ENCODE measurements around the gene URI1. TPM values are rescaled to one million over a fixed set of nuclear protein-coding genes. Genes with fewer than 3 reads are reported as not detected.

URI1 gene
- polyA plus RNA-seq, 5 donors: 86.5 to 109 (median 100) TPM

DNA sequence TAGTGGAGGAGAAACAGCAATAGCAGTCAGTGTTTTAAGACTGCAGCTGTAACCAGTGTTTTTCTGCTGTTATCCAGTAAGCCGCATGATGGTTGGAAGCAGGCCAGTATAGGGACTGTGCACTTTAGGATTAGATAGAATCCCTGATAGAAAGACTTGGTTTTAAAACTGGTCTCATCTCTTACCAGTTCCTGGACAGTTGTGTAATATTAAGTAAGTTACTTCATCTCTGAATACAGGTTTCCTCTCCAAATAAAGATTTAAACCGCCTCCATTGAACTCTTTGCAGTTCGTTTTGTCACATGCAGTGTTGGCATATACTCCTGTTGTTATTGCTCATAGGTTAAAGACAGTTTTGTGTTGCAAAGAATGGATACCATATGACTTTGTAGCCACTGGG is 25.6 kb downstream of the URI1 start:
- no peak for DNase-seq

DNA sequence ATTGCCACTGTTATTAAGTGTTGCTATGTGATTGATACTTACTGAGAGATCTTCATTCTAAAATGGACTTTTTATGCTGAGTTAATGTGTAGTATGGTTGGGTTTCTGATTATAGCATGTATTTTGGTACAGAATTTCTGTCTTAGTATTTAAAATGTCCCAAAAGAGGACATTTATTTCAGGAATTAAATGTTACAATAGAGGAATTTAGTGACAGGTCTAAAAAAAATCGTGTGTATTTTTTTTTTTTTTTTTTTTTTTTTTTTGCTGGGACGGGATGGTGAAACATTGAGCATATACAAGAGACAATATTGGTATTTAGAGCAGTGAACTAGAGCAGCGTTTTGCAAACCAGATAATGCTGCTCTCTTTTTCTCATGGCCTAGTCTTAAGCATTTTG is 27.9 kb downstream of the URI1 start:
- no peak for DNase-seq

DNA sequence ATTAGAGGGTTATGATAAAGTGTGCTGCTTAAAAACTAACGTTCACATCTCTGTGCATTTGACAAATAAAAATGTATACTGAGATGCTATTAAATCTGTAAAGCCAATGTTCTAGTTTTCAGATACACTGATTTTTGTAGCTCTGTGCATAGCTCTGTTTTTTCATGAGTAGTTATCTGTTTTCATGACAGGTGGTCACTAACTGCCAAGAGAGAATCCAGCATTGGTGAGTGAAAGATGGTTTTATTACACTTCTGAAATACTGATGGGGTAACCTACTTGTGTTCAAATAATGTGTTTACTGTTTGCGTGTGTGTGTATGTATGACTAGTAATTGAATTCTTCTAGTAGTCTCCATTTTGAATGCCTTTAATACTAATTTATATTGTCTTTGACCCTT is 29.0 kb downstream of the URI1 start:
- no peak for DNase-seq

DNA sequence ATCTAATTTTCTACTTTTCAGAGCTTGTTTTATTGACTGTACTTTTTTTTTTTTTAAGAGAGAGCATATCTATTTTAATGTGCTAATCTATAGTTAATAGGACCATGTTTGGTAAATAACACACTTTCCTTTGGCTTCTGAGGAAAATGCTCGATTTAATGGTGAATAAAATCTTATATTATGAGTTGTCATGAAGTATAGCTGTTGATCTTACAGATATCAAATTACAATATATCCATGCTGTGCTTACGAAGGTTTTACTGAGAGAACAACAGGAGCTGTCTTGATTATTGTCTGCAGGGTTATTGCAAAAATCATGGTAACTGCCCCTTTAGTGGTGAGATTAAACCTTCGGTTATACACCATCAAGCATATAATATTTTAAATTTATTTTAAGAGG is 29.6 kb downstream of the URI1 start:
- DNase-seq: no peak

DNA sequence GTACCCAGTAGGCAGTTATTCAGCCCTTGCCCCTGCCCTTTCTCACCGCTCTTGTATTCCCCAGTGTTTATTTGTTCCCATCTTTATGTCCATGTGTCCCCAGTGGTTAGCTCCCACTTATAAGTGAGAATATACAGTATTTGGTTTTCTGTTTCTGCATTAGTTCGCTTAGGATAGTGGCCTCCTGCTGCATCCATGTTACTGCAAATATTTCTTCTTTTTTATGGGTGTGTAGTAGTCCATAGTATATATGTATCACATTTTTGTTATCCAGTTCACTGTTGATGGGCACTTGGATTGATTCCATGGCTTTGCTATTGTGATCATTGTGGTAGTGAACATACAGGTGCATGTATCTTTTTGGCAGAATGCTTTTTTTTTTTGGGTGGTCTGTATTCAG is 32.7 kb downstream of the URI1 start:
- DNase-seq: no peak

DNA sequence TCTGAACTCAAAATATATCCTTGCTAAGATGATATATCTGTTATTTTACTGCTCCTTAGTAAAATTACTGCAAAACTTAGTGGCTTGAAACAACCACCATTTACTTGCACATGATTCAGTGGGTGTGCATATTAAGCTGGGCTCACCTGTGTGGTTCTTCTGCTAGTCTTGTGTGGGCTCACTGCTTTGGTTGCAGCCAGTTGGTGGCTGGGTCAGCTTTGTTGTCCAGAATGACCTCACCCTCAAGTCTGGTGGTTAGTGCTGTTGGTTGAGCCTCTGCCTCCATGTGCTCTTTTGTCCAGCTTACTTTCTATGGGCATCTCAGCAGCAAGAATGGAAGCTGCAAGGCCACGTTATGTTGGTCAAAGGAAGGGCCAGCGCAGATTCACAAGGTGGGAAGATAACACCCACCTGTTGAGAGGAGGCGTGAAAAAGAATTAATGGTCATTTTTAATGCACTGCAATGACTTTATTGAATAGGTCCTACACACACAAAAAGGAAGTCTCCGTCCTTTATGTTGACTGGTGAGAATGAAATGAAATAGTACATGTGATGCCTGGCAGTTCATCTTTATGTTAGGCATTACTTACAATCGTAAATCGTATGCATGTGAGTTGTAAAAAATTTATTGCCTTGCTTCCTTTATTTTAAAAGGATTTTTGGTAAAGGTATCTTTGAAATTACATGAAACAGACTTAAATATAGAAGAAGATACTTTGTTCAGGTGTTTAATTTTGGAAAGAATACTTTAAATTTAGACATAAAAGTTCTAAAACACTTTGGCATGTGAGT is 34.3 kb downstream of the URI1 start:
- no peak for DNase-seq

DNA sequence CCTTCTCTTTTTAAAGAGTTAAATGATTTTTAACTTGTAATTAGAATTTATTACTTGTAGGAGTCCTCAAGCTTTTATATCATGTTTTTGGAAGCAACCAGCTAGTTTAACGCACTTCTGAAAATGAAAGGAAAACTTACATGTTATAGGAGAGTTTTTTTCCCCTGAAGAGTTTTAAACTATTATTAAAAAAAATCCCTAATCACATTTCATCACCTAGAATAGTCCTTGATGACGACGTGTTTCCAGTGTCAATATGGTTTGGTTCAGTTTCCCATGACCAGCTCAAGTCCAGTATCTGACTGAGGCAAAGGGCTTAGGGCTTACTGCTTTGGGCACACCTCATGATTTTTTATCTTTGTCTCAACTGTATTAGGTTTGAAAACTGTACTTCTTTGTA is 36.0 kb downstream of the URI1 start:
- DNase-seq: no peak

DNA sequence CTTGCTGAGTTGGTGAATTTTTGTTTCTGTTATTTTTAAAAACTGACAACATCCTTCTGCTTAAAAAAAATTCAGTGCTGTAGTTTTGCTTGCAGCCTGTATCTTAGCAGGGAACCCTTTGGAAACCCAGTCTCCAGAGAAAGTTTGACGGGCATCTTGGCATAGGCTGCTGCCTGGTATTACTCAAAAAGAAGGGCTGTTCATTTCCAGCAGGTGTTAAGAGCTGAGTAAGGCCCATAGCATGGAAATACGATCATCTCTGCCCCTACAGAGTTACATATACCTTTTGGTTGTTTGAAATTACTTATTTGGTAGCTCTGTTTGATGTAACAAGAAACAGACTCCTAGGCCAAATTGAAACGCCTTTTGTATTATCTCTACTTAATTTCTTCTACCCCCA is 41.5 kb downstream of the URI1 start:
- no peak for DNase-seq

DNA sequence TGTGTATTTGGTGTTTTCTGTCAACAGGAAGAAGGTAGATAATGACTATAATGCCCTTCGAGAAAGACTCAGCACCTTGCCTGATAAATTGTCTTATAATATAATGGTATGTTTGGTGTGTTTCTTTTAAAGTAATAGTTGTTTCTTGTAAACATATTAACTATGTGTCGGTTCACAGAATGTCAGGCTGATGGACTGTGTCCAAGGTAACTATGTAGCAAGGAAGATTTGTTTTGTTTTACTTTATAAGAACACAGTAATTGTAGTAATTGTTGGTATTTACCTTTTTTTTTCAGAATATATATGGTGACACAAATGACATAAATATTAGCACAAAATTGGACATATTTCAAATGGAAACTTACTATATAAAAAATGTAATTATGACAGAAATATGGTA is 43.2 kb downstream of the URI1 start:
- no peak for DNase-seq

DNA sequence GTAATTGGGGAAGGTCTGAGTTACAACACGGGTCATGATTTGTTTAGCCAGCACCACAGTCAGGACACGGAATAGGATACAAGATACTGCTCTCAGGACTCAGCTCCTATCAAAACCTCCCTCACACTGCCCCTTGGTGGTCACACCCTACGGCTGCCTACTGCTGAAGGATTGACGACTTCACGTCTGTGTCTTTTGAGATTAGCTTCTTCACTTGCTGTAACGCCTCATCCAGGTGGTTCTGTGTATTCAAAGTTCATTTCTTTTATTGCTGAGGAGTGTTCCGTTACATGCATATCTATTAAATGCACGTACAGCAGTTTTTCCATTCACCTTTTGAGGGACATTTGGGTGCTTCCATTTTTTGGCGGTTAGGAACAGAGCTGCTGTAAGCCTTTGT is 46.3 kb downstream of the URI1 start:
- no peak for DNase-seq

DNA sequence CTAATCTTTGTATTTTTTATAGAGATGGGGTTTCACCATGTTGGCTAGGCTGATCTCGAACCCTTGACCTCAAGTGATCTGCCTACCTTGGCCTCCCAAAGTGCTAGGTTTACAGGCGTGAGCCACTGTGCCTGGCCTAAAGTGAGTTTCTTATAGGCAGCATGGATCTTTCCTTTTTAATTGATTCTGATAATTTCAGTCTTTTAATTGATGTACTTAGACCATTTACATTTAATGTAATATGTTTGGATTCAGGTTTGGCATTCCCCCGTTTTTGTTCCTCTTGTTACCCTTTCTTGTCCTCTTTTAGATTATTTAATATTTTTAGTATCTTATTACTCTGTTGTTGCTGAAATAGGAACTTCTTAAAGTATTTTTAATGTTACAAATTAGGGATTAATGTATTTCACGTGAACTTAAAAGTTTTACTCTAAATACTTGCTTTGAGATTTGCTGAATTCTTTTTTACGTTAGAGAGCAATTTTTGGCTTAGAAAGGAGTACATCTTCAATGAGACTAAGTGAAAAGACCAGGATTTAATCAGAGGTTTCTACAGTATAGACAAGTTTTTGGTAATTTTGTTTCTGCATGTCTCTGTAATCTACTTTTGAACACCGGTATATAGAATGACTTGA is 50.3 kb downstream of the URI1 start:
- no peak for DNase-seq

DNA sequence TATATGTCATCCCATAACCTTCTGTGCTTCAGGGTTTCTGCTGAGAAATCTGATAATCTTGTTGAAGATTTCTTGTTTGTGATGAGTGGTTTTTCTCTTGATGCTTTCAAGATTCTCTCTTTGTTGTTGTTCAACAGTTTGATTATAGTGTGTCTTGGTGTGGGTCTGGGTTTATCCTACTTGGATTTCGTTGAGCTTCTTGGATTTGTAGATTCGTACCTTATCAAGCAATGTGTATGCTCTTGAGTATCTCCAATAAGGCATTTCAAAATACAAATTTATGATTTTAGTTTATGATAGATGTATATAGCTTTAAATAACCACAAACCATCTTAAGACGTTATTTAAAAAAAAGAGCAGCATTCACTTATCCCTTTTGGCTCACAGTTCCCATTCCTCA is 57.5 kb downstream of the URI1 start:
- no peak for DNase-seq

DNA sequence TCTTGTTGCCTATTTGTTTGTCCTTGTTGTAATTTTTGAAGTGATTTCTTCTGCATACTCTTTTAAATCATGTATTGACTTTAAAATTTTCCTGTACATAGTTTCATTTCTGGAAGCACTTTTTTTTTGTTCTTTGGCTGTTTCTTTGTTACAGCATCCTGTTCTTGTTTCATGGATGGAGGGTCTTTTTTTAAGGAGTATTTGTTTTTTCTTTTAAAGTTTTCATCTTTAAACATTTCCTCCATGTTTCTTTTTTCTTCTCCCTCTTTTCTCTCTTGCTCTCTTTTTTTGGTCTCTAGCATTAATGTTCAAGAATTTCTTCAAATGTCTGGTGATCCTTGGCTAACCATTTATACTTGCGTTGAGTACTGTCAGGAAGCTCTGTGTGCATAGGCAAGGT is 58.8 kb downstream of the URI1 start:
- DNase-seq: no peak

DNA sequence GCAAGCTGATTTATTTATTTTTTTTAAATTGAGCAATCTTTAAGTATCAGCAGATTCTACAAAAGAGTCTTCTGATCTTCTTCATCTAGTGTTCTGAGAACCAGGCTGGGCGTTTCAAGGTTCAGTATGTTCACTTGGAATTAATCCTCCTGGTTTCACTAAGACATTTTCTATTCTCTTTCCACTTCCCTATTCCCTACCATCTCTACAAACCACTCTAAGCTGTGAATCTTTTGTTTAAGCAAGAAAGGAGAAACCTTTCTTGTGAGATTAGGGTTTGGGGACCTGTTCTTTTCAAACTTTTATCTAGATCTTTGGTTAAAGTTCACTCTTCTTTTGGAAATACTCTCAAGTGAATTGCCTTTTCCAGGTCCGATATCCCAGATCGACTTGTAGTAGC is 59.3 kb downstream of the URI1 start:
- DNase-seq: no peak

DNA sequence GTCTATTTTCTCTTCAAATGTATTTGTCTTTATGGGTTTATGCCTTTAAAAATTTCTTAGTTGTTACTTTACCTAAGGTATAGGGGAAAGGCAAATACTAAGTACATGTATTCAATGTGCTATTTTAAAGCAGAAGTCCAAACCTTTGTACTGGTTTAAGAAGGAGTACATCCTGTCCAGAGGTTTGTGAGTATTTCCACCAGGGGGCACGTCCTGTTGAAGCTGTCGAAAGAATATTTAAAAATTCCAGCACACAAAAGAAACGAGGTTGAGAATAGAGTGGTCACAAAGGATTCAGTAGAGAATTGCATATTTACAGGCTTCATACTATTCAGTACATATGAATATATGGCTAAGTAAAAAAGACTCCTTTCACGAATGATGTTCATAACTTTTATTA is 59.8 kb downstream of the URI1 start:
- DNase-seq: no peak

DNA sequence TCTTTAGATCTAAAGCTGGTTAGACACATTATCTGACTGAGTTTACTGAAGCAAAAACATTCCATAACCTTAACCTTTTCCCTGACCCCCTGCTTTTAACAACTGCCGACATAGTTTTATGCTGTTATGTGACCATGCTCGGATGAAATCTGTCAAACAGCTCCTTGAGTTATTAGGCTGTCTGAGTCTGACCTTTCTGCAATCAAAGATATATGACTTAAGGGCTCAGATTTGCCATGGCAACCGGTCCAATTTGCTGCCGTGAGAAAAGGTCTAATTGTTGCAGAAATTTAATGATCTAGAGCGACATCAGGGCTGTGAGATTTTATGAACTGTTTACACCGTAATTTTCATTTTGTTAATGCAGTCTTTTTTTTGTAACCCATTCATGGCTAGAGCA is 61.8 kb downstream of the URI1 start:
- no peak for DNase-seq

DNA sequence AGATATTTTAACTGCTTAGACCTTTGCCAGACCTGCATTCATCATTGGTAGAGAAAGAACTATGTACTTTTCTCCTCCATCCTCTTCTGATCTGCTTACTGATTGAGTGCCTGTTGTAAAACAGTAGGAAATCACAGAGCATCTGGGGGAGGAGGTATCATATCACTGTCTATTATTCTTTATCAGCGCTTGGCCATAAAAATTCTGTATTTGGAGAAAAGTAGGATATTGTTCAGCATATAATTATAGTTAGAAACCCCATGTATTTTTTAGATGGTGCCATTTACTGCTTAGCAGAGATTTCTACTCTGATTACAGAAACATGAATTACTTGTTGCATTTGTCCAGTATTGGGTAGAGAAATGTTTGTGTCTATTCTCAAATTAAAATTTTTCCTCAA is 62.4 kb downstream of the URI1 start:
- DNase-seq: no peak

DNA sequence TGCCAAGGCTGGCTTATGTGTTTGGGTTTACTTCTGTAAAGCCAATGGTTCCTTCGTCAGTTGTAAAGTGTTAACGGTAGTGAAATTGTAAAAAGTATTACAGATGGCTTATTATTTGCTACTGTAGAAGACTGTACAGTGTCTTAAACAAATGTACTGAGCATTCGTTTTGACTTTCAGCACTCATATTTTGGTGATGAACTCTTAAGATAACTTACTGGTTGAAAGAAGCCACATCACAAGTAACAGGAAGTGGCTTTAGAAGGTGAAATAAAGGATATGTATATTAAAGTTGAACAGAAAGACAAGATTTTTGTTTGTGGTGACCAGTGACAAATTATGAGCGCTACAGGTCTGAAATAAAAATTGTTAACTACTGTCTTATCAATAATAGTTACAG is 64.2 kb downstream of the URI1 start:
- no peak for DNase-seq

DNA sequence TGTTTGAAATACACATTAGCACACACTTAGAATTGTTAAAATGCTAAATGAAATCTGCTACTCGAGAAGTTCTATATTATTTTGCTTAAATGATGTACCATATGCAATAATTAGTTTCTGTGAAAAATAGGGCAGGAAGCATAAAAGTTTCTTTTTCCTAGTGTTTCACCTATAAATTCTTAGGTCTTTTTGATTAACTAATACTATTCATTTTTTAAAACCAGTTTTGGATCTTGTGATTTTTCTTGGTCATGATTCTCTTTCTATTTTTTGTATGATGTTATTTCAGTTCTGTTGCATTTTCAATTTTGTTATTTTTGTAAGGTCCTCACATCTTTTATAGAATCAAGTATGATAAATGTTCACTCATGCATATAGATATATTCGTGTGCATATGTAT is 66.1 kb downstream of the URI1 start:
- DNase-seq: no peak

DNA sequence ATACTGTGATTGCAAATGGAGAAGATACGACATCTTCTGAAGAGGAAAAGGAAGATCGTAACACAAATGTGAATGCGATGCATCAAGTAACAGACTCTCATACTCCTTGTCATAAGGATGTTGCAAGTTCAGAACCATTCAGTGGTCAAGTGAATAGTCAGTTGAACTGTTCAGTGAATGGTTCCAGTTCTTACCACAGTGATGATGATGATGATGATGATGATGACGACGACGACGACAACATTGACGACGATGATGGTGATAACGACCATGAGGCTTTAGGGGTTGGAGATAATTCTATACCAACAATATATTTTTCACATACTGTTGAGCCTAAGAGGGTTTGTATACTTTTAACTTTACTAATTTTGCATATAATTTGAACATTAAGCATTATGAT is 67.0 kb downstream of the URI1 start:
- no peak for DNase-seq

DNA sequence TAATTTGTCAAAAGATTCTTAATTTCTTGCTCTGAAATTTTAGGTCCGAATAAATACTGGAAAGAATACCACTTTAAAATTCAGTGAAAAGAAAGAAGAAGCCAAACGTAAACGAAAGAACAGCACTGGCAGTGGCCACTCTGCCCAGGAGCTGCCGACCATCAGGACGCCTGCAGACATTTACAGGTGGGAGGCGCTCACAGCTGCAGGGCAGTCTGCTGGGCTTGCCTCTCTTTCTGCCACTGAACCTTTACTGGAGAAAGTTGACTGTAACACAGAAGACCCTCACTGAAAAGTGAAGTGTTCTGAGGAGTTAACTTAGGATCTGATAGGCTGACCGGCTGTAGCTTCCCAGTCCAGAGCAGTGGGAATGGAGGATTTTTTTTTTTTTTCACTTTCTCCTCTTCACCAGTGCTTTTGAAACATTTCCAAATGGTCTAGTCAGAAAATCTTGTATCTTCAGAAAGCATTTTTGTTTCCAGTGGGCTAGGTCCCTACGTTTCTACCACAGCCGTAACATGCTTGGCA is 69.1 kb downstream of the URI1 start:
- DNase-seq: no peak

DNA sequence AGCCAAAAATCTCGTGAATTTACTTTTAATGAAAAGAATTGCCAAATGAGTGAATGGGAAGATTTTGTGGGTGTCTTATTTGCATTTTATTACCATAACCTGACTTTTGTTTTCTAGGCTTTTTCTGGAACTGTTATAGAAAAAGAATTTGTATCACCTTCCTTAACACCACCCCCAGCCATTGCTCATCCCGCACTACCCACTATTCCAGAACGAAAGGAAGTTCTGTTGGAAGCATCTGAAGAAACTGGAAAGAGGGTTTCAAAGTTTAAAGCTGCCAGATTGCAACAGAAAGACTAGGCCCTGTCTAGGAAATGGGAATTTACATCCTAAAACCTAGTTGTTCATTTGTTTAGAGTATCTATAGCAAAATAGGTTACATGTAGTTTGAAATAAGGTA is 72.7 kb downstream of the URI1 start:
- no peak for DNase-seq

DNA sequence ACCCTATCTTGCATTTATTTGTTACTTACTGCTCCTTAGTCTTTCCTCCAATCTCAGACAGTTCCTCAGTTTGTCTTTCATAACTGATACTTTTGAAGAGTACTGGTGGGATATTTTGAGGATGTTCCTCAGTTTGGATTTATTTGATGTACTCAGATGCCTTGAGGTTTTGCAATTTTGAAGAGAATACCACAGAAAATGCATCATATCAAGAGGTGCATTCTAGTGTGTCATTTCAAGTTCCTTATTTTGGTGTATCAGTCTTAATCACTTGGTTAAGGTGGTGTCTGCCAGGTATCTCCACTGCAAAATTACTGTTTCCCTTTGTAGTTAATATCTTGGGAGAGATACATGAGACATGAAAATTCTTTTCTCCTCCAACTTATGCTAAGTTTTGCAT is 75.1 kb downstream of the URI1 start:
- DNase-seq: no peak

DNA sequence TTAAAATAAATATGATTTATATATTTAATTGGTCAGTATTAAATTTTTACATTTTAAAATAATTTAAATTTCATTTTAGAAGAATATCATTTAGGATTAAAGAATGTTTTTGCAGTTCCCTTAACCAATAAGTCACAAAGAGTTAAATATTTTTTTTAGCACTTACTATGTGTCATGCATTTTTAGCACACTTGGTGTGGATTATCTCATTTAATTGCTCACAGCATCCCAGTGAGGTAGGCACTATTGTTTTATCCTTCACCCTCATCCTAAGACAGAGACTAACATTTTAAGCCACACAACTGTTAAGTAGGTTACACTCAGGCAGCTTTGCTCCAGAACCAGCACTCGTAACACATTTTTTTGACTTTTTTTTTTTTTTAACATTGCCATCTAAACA is 78.2 kb downstream of the URI1 start:
- no peak for DNase-seq
